Activated CD8-positive, alpha-beta memory T cell treated with anti-CD3 and anti-CD28 coated beads, Interleukin-2, amount 50 U/mL, for 24 hours (primary cell): ENCODE measurements around the gene PRUNE2.

Experiments
- DNase-seq: peaks from one replicate; pipeline ENCODE4 v3.0.0-alpha.2; 2020; ENCODE audit errors: extremely low read depth

The PRUNE2 gene

GRCh38 chr9:76902395-76902794 lies 3.5 kb downstream of the PRUNE2 start:
- DNase-seq = no peak

- DNase-seq = no peak
Observed at GRCh38 chr9:76901801-76902200, 4.1 kb downstream of the PRUNE2 start.

GRCh38 chr9:76900884-76901440 lies 5.0 kb downstream of the PRUNE2 start:
- DNase-seq = no peak

- no peak for DNase-seq
Observed at GRCh38 chr9:76898786-76899185, 7.1 kb downstream of the PRUNE2 start.

- no peak for DNase-seq
Observed at GRCh38 chr9:76897804-76898525, 7.9 kb downstream of the PRUNE2 start.

- DNase-seq = no peak
Observed at GRCh38 chr9:76896035-76896434, 9.9 kb downstream of the PRUNE2 start.

- no peak for DNase-seq
Observed at GRCh38 chr9:76895186-76895585, 10.7 kb downstream of the PRUNE2 start.

- DNase-seq = no peak
Observed at GRCh38 chr9:76894198-76894597, 11.7 kb downstream of the PRUNE2 start.

GRCh38 chr9:76893395-76893932 lies 12.4 kb downstream of the PRUNE2 start:
- no peak for DNase-seq

- DNase-seq = no peak
Observed at GRCh38 chr9:76891874-76892273, 14.0 kb downstream of the PRUNE2 start.

- no peak for DNase-seq
Observed at GRCh38 chr9:76891279-76891678, 14.6 kb downstream of the PRUNE2 start.

GRCh38 chr9:76887951-76888350 lies 18.0 kb downstream of the PRUNE2 start:
- no peak for DNase-seq

GRCh38 chr9:76887003-76887821 lies 18.7 kb downstream of the PRUNE2 start:
- no peak for DNase-seq

GRCh38 chr9:76886318-76886717 lies 19.6 kb downstream of the PRUNE2 start:
- DNase-seq = no peak

- DNase-seq = no peak
Observed at GRCh38 chr9:76884823-76885222, 21.1 kb downstream of the PRUNE2 start.

GRCh38 chr9:76883341-76883855 lies 22.5 kb downstream of the PRUNE2 start:
- no peak for DNase-seq

- DNase-seq = no peak
Observed at GRCh38 chr9:76882686-76883085, 23.2 kb downstream of the PRUNE2 start.

GRCh38 chr9:76880210-76880609 lies 25.7 kb downstream of the PRUNE2 start:
- no peak for DNase-seq

GRCh38 chr9:76878933-76879332 lies 27.0 kb downstream of the PRUNE2 start:
- no peak for DNase-seq

GRCh38 chr9:76877961-76878360 lies 28.0 kb downstream of the PRUNE2 start:
- DNase-seq = no peak

GRCh38 chr9:76876098-76876497 lies 29.8 kb downstream of the PRUNE2 start:
- no peak for DNase-seq

- DNase-seq = no peak
Observed at GRCh38 chr9:76873821-76874220, 32.1 kb downstream of the PRUNE2 start.
